SKM-1 (cell line): ENCODE results near the gene STK40.
A peak's percentile ranks its signal among the peaks of the same experiment; 100 is the strongest.

Experiments
- DNase-seq: peaks from one replicate; lab custom pipeline; 2025; ENCODE audit not compliant: unreplicated experiment; lab: John Stamatoyannopoulos, UW

STK40 gene

DNA sequence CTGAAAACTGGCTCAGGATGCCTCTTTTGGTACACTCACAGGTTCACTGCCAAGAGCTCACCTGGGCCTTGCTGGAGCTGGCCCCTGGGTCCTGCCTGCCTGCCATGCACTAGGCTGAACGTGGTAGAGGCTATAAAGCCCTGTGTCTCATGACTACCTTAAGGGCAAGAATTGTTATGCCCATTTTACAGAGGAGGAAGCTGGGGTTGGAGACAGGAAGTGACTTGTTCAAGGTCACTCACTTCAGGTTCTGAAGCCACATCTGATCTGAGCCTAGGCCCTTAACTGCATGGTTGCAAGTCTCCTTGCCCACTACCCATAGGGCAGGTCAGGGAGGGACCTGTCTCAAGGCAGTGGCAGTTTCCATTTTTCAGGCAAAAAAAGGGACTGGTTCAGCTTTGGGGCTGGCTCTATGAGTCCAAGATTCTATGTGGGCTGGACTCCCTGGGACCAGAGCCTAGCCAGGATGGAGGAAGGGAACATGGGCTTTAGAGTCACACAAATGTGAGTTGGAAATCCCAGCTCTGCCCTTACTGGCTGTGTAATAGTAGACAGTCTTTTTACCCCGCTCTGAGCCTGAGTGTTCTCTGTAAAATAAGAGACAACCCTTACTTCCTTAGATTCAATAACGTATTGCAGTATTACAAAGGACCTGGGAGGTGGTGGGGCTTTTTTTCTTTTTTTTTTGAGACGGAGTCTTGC is 7.8 kb downstream of the STK40 start:
- DNase-seq: no peak

DNA sequence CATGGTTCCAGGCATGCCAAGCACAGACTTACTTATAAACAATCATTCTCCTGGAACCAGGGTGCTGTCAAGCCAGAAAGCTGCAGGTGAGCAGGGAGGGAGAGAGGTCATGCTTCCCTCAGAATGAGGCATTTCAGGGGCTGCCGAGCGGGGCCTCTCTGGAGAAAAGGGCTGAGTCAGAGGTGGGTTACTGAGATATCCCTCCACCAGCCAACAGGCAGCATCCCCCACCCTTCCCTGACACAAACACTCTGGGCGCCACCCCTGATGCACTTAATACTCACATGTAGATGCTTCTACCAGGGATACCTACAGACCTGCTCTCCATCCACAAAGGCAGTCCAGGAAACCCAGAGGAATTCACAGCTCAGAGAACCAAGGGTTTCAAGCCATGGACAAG is 13.1 kb downstream of the STK40 start:
- no peak for DNase-seq

DNA sequence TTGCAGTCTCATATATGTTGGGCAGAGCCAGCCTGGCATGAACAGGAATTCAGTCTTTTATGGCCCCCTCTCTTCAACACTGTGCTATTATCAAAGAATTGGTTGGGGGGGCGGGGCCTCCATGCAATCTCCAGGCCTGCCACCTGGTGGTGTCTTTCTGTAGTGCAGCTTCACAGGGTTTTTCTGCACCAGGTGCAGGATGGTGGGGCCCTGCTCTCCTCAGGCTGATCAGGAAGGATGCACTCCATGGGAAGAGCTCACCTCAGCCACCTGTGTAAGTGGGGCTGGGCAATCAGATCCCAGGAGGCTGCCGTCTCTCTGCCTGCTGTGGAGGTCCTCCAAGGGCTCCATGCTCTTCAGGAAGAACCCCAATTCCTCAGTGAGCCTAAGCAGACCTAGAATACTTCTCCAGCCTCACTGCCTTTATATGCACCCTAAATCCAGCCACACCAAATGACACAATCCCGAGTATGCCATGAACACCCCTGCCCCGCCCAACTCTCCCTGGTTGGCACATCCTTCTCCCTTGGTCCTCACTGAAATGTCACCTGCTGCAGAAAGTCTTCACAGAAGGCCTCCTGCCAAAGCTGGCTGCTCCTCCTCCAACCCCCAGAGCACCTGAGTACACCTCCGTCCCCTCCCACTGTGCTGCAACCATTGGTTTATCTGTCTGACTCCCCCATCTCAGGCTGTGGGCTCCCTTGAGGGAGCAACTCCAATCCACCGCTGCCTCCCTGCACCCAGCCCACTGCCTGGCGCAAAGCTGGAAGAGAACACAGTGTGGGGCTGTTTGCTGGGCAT is 16.5 kb downstream of the STK40 start:
- peak; percentile 63 for DNase-seq

DNA sequence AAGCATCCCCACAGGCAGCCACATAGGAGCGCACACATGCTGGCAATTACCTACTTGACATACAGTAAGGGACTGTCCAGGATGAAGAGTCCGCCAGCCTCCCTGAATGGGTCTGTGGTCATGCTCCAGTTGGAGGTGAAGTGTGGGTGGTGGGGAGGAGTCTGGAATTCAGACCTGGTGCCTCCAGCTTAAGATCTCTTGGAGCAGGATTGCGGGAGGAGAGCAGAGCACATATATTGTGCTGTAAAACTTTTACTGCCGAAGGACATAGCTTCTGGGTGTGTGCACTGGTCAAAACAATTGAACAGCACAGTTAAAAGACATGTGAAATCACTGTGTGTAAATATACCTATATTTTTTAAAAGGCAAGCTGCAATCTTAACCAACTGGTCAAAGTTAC is 17.9 kb downstream of the STK40 start:
- no peak for DNase-seq

DNA sequence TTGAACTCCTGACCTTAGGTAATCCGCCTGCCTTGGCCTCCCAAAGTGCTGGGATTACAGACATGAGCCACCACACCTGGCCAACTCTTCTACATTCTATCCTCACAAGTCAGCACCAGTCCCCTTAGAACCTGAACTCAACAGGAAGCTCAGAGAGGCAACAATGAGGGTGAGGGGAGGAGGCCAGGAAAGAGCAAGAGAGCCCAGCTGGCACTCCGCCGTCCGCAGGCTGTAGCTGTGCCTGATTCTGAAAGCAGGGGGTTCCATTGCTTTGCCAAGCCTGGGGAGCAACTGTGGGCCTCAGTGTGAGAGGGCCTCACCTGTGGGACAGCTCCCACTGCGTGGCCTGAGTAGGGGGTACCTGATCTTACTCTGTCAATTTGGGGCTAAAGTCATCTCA is 18.7 kb downstream of the STK40 start:
- DNase-seq: no peak

DNA sequence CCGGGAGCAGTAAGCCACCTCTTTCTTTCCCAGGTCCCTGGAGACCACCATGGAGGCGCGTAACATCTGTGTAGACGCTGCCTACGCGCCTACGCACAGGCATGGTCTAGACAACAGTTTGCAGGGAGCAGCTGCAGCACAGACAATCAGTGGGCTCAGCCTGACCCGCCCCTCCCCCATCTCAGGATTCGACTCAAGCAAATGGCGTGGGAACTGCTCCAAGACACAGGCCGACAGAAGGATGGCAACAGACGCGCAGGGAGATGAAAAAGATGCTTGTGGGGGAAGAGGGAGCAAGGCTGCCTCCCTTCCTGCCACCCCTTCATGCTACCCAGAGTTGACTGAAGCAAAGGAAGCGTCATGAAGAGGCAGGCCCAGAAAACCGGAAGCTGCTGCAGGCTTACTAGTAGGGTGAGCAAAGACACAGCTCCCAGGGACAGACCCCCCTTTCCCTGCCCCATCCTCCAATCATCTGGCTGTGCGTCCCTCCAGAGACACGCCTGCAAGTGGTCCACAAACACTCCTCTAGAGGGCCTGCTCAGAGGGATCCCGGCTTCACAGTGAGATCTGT is 19.5 kb downstream of the STK40 start:
- no peak for DNase-seq

DNA sequence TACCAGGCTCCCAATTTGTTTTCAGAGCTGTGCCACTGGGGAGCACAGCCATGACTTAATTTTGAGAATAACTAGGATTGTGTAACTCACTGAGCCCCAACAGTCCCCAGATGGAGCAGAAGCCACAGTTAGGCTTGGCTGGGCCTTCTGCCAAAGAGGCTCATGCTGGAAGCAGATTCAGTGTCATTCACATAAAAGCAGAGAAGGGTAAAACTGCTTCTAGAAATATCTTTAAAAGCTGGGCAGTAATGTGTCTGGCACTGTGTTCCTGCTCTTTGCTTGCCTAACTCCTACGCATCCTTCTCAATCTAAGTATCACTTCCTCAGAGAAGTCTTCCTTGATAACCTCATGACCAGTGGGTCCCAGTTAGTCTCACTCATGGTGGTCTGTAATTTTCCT is 20.3 kb downstream of the STK40 start:
- no peak for DNase-seq

DNA sequence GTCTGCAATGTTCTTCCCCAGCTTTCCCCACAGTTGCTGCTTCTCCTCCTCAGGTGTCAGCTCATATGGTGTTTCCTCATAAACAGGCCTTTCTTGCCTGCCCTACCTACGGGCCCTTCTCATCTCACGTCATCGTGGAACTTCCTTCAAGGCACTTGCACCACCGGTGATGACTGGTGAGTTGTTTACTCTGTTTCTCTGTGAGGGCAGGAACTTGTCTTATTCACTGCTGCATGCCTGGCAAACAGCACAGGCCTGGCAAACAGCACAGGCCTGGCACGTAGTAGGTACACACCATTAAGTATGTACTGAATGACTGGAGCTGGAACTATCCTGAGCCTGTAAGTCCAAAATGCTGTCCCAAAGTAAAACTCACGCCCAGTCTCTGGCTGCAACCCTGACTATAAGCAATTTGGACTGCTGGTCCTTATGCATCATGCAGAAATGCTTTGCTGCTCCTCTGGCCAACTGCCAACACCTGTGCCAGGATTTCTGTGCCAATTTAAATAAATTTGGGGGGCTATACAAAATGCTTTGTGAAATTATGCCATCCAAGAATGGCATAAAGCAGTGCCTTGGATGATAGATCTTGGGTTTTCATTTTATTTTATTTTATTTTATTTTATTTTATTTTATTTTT is 25.7 kb downstream of the STK40 start:
- DNase-seq: no peak

DNA sequence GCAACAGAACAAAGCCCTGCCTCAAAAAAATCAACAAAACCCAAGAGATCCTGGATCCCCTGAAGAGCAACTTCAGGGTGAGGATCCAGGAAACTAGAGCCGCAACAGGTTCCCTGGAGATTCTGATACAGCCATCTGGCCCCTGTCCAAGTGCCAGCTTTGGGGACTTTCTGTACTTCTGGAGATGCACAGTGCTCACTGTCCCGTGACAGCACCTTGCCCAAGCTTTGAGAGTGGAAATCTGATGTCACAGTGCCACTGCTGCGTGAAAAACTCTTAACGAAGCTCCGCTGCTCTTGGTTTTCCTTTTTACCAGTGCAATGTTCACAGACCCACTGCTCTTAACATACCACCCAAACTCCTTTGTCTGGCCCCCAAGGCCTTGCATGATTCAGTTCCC is 26.3 kb downstream of the STK40 start:
- DNase-seq: no peak

DNA sequence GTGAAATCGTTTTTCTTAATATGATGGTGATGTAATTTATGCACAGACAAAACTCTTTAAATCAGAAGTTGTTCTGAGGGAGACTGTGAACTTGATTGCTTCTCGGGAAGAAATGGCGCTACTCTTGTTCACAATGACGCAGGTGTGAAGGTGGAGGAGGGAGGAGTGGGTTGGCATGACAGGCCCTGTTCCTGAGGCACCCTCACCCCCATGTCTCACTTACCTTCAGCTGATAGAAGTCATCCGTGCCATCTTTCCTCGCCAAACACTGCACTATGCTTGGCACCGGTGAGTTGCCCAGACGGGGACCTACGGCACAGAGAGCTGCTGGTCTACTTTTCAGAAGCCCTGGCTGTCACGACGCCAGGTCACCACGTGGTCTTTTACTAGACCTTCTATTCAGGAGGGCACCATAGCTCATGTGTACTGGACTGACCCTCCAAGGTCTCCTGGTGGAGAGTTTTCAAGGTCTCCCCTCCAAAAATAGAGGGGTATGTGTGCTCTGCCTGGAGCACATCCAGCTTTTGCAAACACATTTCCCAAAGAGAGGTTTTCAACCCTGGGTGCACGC is 27.1 kb downstream of the STK40 start:
- no peak for DNase-seq

DNA sequence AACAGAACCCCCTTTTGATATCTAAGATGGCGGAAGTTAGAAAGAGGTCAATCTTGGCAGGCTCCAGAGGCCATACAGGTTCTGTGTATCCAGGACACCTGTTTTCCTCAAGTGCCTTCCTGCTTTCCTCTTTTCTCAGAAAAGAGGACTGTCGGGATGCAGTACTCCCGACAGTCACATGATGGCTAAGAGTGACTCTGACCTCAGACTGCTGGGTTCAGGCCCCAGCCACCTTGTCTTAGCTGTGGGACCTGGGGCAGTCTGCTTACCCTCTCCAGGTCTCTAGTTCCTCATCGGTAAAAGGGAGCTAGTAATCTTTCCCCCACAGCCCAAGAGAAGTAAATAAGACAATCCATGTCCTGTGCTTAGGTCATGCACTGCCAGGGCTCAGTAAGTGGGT is 29.9 kb downstream of the STK40 start:
- no peak for DNase-seq

DNA sequence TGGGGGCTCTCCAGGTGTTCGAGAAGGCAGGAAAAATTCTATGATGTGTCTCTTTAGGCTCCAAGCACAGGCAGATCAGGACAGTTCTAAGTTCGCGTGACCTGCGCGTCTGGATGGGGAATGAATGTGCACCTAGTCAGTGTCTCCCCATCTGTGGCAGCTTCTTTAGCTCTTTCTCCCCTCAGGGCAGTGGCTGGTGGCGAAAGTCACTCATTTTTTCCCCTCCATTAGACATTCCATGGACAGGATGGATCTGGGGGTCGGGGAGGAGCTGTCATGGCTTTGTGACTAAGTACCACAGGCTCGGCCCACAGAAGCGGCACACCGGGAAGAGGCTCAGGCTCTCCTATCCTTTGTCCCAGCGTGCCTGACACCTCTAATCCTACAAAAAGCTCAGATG is 31.2 kb downstream of the STK40 start:
- DNase-seq: no peak

DNA sequence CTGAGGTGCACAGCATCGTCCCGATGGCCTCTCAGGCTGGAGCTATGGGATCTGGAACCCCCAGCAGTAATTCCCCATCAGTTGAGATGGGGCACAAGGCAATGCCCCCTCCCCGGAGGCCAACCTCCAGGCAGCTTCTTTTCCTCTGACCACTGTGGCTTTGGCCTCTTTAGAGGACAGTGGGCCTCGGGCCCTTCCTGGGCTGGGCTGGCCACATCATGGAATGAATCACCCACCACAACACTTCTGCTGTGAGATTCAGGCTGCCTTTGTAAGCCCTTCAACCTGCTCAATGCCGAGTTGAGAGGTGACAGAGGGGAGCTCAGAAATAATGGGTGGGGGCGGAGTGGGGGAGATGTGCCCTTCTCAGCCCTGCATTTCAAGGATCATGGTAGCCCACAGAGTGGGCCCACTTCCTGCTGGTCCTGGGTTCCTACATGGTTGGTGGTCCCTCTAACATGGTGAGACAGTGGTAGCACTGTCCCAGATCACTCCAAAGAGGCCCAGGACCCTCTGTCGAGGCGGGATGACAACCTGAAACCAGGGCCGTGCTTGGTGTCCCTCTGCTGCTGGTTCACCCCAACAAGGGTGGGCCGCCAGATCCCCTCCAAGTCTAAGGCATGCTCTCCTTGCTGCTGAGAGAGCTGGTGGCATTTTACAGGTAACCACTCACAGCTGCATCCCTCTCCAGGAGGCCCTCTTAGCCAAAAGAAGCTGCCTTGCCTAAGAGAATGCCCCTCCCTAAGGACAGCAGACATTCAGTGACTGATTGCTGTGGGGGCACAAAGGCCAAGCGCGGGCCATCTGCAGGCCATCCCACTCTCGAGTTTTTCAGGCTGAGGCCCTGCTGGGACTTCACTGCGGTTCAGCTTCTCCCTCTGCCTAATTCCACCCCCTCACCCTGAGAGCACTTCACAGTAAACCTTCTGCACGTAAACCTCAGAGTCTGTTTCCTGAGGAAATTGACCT is 32.5 kb downstream of the STK40 start:
- no peak for DNase-seq

DNA sequence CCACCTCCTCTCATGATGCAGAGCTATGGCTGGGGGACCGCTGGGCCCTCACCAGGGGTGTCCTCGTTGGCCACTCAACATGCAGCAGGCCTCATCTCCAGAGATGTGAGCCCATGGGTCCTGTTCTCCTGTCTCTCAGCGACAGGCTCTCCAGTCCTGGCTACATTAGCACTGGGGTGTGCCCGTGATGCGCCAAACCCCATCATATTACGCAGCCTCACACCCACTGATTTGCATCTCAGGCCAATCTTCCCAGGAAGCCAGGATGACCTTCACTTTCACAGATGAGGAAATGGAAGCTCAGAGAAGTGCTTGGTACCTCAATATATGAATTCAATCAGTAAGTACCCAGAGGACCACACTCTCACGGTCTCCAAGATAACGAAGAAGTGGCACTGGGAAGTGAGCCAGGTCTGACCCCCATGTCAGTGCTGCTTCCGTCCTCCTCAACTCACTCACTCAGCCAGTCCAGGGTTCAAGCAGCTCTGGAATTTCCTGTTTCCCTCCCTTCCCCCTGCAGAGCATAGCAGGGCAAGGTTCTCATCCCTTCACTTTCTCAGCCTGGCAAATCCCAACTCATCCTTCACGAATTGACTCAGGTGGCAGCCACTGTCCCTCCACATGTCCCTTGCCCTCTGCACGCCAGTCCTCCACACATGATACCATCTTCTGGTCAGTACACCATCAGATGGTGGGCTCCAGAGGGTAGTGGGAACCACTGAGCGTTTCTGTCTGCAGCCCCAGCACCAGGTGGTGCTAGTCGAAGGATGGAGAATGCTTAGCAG is 33.4 kb downstream of the STK40 start:
- no peak for DNase-seq

DNA sequence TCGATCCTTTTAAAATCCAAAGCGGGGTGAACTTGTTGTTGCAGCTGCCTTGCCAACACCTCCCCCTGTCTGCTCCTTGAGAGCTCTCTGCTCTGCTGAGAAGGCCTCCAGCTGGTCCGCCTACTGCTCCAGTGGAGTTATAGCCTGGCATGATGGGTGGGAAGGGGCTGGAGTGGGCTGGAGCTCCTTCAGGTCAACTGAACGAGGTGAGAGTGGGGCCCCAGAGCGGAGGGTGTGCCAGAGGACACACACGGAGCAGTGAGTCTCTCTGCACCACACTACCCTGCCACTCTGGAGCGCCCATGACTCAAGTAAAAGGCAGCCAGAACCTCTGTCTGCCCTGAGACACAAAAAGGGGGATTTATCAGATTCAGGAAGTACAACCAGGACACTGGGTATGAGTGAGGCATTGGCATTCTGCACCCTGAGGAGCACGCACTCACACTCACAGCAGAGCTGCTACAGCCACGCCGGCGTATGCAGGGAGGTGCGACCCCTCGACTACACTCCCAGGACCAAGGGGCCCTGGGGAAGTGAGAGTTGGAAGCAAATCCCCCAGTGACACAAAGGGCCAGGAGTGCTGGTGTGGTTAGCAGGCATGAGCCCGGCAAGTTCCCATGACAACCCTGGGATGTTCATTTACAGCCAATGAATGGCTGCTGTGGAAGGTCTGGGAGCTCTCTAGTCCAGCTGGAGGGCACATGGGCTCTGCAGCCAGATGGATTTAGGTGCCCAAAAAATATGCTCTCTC is 34.3 kb downstream of the STK40 start:
- no peak for DNase-seq

DNA sequence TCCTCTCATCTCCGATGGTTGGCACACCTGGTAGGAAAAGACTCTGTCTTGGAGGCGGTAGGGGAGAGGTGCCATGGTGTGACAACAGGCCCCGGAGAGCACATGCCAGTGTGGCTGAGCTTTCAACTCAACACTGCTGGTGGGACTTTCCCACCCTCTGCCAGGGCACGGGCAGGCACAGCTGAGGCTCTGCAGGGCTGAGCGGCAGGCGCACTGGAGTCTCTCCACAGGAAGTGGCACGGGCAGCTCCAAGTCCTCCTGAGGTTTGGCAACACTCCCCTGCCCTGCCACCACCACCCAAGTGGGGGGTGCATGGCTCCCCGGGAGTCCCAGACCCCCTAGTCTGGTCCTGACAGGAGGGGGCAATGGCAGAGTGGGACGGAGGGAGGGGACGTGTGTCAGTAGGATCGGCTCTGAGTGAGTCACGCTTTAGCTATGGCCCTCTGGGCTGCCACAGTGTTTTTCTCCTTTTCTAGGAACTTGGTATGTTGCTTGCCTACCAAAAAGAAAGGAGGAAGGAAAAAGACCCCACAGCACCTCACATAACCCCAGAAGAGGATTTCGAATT is 35.0 kb downstream of the STK40 start:
- no peak for DNase-seq

DNA sequence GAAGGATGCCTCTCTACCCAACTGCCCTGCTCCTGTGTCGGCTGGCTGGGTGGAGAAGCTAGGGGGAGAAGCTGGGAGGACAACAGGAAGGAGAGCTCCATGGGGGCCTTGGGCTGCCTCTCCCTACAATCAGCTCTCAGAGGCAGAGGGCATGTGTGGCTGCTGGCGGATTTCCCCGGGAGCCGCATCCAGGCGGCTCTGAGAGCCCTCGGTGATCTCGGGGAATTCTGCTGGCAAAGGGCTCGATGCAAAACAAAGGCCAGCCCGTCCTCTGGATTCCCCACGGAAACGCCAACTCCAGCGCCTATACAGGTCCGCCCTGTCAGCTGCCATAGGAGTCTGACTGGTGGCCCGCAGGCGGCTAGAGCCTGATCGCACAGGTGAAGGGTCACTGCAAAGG is 35.9 kb downstream of the STK40 start:
- no peak for DNase-seq

DNA sequence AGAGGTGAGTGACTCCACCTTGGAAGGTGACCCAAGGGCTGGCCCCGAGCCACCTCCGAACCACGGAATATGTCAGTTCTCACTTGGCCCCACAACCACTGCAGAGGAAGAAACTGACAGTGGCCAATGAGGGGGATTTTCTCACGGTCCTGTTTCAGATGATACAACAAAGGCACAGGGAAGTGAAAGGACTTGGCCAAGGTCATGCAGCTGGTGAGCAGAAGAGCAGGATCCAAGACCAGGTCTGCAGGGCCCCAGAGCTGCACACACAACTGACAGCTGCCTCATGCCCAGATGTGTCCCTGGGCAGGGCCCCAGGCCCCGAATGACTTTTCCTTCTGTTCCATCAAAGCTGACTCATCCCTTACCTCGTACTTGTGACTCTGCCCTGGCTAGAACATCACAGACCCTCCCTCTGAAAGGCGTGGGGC is 36.5 kb downstream of the STK40 start:
- no peak for DNase-seq
